ENCODE measurements around the gene VAPA. TPM values are rescaled to one million over a fixed set of nuclear protein-coding genes. Genes with fewer than 3 reads are reported as not detected.

The VAPA gene
- total and polyA plus RNA-seq, 9 of the 15 experiments (the other 6 are each of a cell fraction or from before 2014, with no cell fraction given) = 219 to 902 (median 526) TPM

GRCh38 chr18:9878095-9878494 is 35.7 kb upstream of the VAPA start:
- no peak for FAIRE-seq

More at GRCh38 chr18:9878095-9878494, 35.7 kb upstream of the VAPA start:
- peak overlapping the region in 1 of 2 experiments; percentile 87; a peak in 1 of 4 replicates for H3K9ac ChIP-seq (ENCODE audit: insufficient read depth in 1 of 2, low read depth in 2 of 2, low read length in 2 of 2)
- ChIA-PET CTCF (ENCODE audit: low intra/inter-chr PET ratio) (interaction anchor here (0.9 kb wide), 1 partner anchor 169 kb away, joined by 4 read pairs; no protein-coding TSS in a partner anchor), POLR2A (interaction anchor here (0.6 to 2.0 kb wide), 5 partner anchors 8 to 167 kb away, joined by 3 to 10 read pairs (median 7); no protein-coding TSS in a partner anchor)
- H3K27me3 ChIP-seq (ENCODE audit: control insufficient read depth in 2 of 2, insufficient read depth in 2 of 2, low read length in 2 of 2) = no peaks in the 10 kb centered on the region
- 0 out of 2 replicates have a peak overlapping the region, but pooled peaks have one; percentile 90 for H2AFZ ChIP-seq (ENCODE audit: low read depth, low read length)
- H3K9me3 ChIP-seq (replicated peaks; ENCODE audit: control insufficient read depth, insufficient read depth, low read depth, low read length) = no peaks in the 10 kb centered on the region
- H3K4me1 ChIP-seq (replicated peaks in 1 of 2; ENCODE audit: control insufficient read depth in 2 of 2, insufficient read depth in 2 of 2, low read length in 2 of 2) = peaks cover 20 to 57% of the 10 kb centered on the region in 2 experiments
- no peak overlapping the region for H3K4me2 ChIP-seq (ENCODE audit: insufficient read depth, low read length)
- H3K9me1 ChIP-seq (ENCODE audit: control insufficient read depth, insufficient read depth, low read length) = no peaks in the 10 kb centered on the region
- intact Hi-C loops (cut with micrococcal nuclease) = loop anchor here (10.0 kb wide), 1 partner anchor 193 kb away; no protein-coding TSS in a partner anchor
- in situ Hi-C loops (cut with MboI) = no loop called here
- DNase-seq (ENCODE audit: extremely low read depth in 1 of 4, low spot score in 3 of 4) = no peak
- peak overlapping the region; percentile 97; the same call in 2 of the 3 replicates for H3K27ac ChIP-seq (ENCODE audit: extremely low read depth, low read depth, low read length)
- 15% methylated on average over 1 of the region's 1 CpG for WGBS (ENCODE audit: insufficient coverage, low coverage, missing lambda C conversion rate)
- no peak for ATAC-seq
- no peak overlapping the region for H3K4me3 ChIP-seq
- no TSS peak for BruUV-seq (replicated peaks)
- no peaks in the 10 kb centered on the region for H4K20me1 ChIP-seq (replicated peaks; ENCODE audit: control insufficient read depth, insufficient read depth, low read length)
- no peaks in the 10 kb centered on the region for H3K36me3 ChIP-seq (ENCODE audit: control insufficient read depth, insufficient read depth, low read length)
- peaks cover 10% of the 10 kb centered on the region; the same call in 2 of the 3 replicates for H3K79me2 ChIP-seq (ENCODE audit: control insufficient read depth, insufficient read depth, low read length)
- TF ChIP-seq ZNF239 (CRISPR knock-in tag; IDR thresholded peaks at IDR 0.05) (0 out of 2 replicates have a peak, but pooled peaks have one; percentile 27), ZNF316 (IDR thresholded peaks at IDR 0.05) (peak; percentile 46; the same call in 1 of the 2 replicates), NKRF (IDR thresholded peaks at IDR 0.05; ENCODE audit: borderline replicate concordance) (no peak), TGIF2 (CRISPR knock-in tag; IDR thresholded peaks at IDR 0.05) (no peak), NONO (IDR thresholded peaks at IDR 0.05; ENCODE audit: low read depth in 2 of 2, low read length in 1 of 2) (no peak), MEF2D (tag; conservative IDR thresholded peaks at IDR 0.05; ENCODE audit: low read depth) (no peak), TSHZ1 (CRISPR knock-in tag; IDR thresholded peaks at IDR 0.05) (no peak), ZNF696 (CRISPR knock-in tag; conservative IDR thresholded peaks at IDR 0.05) (0 out of 2 replicates have a peak, but pooled peaks have one; percentile 60), ZNF311 (CRISPR knock-in tag; IDR thresholded peaks at IDR 0.05) (peak; percentile 79)
